ENCODE measurements around the gene ZNF346. TPM values are rescaled to one million over a fixed set of nuclear protein-coding genes. Genes with fewer than 3 reads are reported as not detected.

The ZNF346 gene
- total and polyA plus RNA-seq, 2 of the 13 experiments (the other 11 are each of a cell fraction or from before 2014, with no cell fraction given): 8.6 to 19.4 TPM

DNA sequence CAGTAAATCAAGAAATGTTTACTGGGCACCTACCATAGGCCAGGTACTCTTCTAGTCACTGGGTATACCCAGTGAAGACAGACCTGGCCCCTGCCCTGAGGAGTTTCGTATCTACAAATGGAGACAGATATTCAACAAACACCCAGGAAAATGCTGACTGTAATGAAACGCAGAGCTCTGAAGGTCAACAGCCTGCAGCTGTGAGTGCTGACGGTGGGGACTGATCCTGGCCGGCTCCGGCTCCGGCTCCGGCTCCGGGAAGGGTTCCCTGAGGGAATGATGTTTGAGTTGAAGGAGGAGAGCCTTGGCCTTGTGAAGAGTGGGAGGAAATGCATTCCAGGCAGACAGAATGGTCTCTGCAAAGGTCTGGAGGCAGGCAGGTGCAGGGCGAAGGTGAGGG, 87.3 kb downstream of the ZNF346 start:
- in situ Hi-C loops (cut with HindIII; ENCODE audit: extremely low pct_ligation_motif_present, low pct_unique_long_range_greater_than_20kb) (loop anchor here (5.0 to 25.0 kb wide), 3 partner anchors 38 to 352 kb away; partner anchors contain the start of genes DBN1, PRELID1 and RAB24), intact Hi-C loops (cut with micrococcal nuclease; ENCODE audit: unreplicated experiment) (no loop called here)
- Histone ChIP-seq H4K20me1 (ENCODE audit: insufficient read depth, low read length) (no peaks in the 10 kb centered on the region), H3K27ac (ENCODE audit: extremely low read length, insufficient read depth, low read length) (peak overlapping the region; percentile 5), H3K27me3 (ENCODE audit: control insufficient read depth in 1 of 2, insufficient read depth in 2 of 2, low read length in 2 of 2) (no peaks in the 10 kb centered on the region), H3K4me1 (ENCODE audit: insufficient read depth, low read length) (peaks cover 87% of the 10 kb centered on the region), H3K4me2 (ENCODE audit: low read depth, low read length) (peak overlapping the region; percentile 64), H3K36me3 (replicated peaks in 1 of 2; ENCODE audit: control insufficient read depth in 1 of 2, insufficient read depth in 2 of 2, low read length in 2 of 2) (no peaks in the 10 kb centered on the region), H3K4me3 (replicated peaks in 1 of 3; ENCODE audit: insufficient read depth in 1 of 3, low read depth in 2 of 3, low read length in 3 of 3) (peak overlapping the region in 1 of 3 experiments; percentile 47; a peak in 1 of 6 replicates), H3K79me2 (ENCODE audit: insufficient read depth, low read length) (no peaks in the 10 kb centered on the region), H2AFZ (ENCODE audit: low read length) (no peak overlapping the region), H3K9me3 (ENCODE audit: low read length) (no peaks in the 10 kb centered on the region), H3K9ac (ENCODE audit: insufficient read depth, low read depth, low read length) (peak overlapping the region; percentile 12; the same call in 1 of the 2 replicates)
- ChIA-PET POLR2A (interaction anchor here (0.9 to 13.2 kb wide), 6 partner anchors 11 to 388 kb away, joined by 3 to 293 read pairs (median 10); partner anchors contain the start of genes FGFR4 and PDLIM7), CTCF (ENCODE audit: low intra/inter-chr PET ratio, low total read pairs) (interaction anchor here (1.7 kb wide), 1 partner anchor 38 kb away, joined by 12 read pairs; no protein-coding TSS in a partner anchor)
- FAIRE-seq (no peak), DNase-seq (ENCODE audit: low spot score) (no peak), ATAC-seq (peak; percentile 20)
- no TSS peak for BruUV-seq (replicated peaks)
- WGBS (ENCODE audit: low lambda C conversion rate): 14% methylated on average over 9 of the region's 9 CpGs
- TF ChIP-seq ZNF274 (CRISPR knock-in tag; IDR thresholded peaks at IDR 0.05) (no peak), RORA (CRISPR knock-in tag; IDR thresholded peaks at IDR 0.05) (no peak), POLR2AphosphoS5 (IDR thresholded peaks at IDR 0.05; ENCODE audit: low read depth, low read length) (no peak), ZNF10 (CRISPR knock-in tag; IDR thresholded peaks at IDR 0.05; ENCODE audit: borderline replicate concordance, low read depth) (no peak), ZNF546 (CRISPR knock-in tag; conservative IDR thresholded peaks at IDR 0.05) (no peak), SRSF1 (optimal IDR thresholded peaks at IDR 0.05; ENCODE audit: low read depth, low read length) (no peak), RXRB (CRISPR knock-in tag; IDR thresholded peaks at IDR 0.05; ENCODE audit: borderline replicate concordance) (peak; percentile 28; the same call in 1 of the 2 replicates), SAP130 (CRISPR knock-in tag; IDR thresholded peaks at IDR 0.05; ENCODE audit: low read depth) (peak; percentile 38; the same call in 1 of the 2 replicates), ZFX (CRISPR knock-in tag; IDR thresholded peaks at IDR 0.05; ENCODE audit: low read depth) (no peak), SPEN (CRISPR knock-in tag; IDR thresholded peaks at IDR 0.05; ENCODE audit: low read depth) (0 out of 2 replicates have a peak, but pooled peaks have one; percentile 7), MAFF (IDR thresholded peaks at IDR 0.05; ENCODE audit: low read depth, low read length) (peak; percentile 95), SIN3A (IDR thresholded peaks at IDR 0.05; ENCODE audit: borderline replicate concordance, low read depth, low read length) (no peak), SALL1 (CRISPR knock-in tag; IDR thresholded peaks at IDR 0.05) (0 out of 2 replicates have a peak, but pooled peaks have one; percentile 10), IRF2 (CRISPR knock-in tag; IDR thresholded peaks at IDR 0.05) (0 out of 2 replicates have a peak, but pooled peaks have one; percentile 14), ZNF225 (CRISPR knock-in tag; IDR thresholded peaks at IDR 0.05) (no peak), PHB2 (IDR thresholded peaks at IDR 0.05; ENCODE audit: partially characterized antibody) (no peak), MYNN (CRISPR knock-in tag; IDR thresholded peaks at IDR 0.05; ENCODE audit: low read depth) (no peak), FOXA1 (IDR thresholded peaks at IDR 0.05) (no peak), FOXA1 (CRISPR knock-in tag; IDR thresholded peaks at IDR 0.05) (peak; percentile 52), SP4 (CRISPR knock-in tag; IDR thresholded peaks at IDR 0.05) (no peak), ZNF782 (CRISPR knock-in tag; IDR thresholded peaks at IDR 0.05; ENCODE audit: borderline replicate concordance) (no peak)
- TF ChIP-seq, protein P1, sequence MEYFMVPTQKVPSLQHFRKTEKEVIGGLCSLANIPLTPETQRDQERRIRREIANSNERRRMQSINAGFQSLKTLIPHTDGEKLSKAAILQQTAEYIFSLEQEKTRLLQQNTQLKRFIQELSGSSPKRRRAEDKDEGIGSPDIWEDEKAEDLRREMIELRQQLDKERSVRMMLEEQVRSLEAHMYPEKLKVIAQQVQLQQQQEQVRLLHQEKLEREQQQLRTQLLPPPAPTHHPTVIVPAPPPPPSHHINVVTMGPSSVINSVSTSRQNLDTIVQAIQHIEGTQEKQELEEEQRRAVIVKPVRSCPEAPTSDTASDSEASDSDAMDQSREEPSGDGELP (IDR thresholded peaks at IDR 0.05; ENCODE audit: borderline replicate concordance, low read depth): peak; percentile 47; the same call in 1 of the 2 replicates
- TF ChIP-seq, protein P2, sequence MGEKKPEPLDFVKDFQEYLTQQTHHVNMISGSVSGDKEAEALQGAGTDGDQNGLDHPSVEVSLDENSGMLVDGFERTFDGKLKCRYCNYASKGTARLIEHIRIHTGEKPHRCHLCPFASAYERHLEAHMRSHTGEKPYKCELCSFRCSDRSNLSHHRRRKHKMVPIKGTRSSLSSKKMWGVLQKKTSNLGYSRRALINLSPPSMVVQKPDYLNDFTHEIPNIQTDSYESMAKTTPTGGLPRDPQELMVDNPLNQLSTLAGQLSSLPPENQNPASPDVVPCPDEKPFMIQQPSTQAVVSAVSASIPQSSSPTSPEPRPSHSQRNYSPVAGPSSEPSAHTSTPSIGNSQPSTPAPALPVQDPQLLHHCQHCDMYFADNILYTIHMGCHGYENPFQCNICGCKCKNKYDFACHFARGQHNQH (CRISPR knock-in tag; IDR thresholded peaks at IDR 0.05): peak; percentile 39; the same call in 1 of the 2 replicates
- TF ChIP-seq, protein P3, sequence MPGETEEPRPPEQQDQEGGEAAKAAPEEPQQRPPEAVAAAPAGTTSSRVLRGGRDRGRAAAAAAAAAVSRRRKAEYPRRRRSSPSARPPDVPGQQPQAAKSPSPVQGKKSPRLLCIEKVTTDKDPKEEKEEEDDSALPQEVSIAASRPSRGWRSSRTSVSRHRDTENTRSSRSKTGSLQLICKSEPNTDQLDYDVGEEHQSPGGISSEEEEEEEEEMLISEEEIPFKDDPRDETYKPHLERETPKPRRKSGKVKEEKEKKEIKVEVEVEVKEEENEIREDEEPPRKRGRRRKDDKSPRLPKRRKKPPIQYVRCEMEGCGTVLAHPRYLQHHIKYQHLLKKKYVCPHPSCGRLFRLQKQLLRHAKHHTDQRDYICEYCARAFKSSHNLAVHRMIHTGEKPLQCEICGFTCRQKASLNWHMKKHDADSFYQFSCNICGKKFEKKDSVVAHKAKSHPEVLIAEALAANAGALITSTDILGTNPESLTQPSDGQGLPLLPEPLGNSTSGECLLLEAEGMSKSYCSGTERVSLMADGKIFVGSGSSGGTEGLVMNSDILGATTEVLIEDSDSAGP (CRISPR knock-in tag; IDR thresholded peaks at IDR 0.05; ENCODE audit: borderline replicate concordance): no peak
